Caco-2 (cell line): ENCODE data around the gene ARPC1B. TPM values are rescaled to one million over a fixed set of nuclear protein-coding genes. Genes with fewer than 3 reads are reported as not detected.

Experiments
- total RNA-seq: library from RNA; stranded (reverse); gene quantifications from 2 replicates; pipeline ENCODE4 v1.2.3, GENCODE V29; 2022

Gene ARPC1B
- total RNA-seq, 1 experiment from 2014 or later, result 128 TPM

Other genes with a start within 250 kb of the ARPC1B start
- gene SMURF1, start 230.6 kb upstream of the ARPC1B start, total RNA-seq, result 22.5 and 23.0 TPM in 2 replicates
- 0.27 and 0.53 TPM in 2 replicates for gene KPNA7, start 166.6 kb upstream of the ARPC1B start, total RNA-seq
- gene MYH16, start 101.9 kb upstream of the ARPC1B start, total RNA-seq, result not detected in 2 replicates
- 190 and 201 TPM in 2 replicates for gene ARPC1A, start 48.8 kb upstream of the ARPC1B start, total RNA-seq
- 180 and 191 TPM in 2 replicates for gene PDAP1, start 33.9 kb downstream of the ARPC1B start, total RNA-seq
- 199 and 220 TPM in 2 replicates for gene BUD31, start 34.2 kb downstream of the ARPC1B start, total RNA-seq
- 59.6 TPM in 2 replicates for gene PTCD1, start 64.1 kb downstream of the ARPC1B start, total RNA-seq
- 133 and 158 TPM in 2 replicates for gene CPSF4, start 64.2 kb downstream of the ARPC1B start, total RNA-seq
- 554 and 595 TPM in 2 replicates for gene ATP5MF, start 91.4 kb downstream of the ARPC1B start, total RNA-seq
- gene ZNF789, start 98.2 kb downstream of the ARPC1B start, total RNA-seq, result 30.1 and 32.3 TPM in 2 replicates
- gene ZNF394, start 125.6 kb downstream of the ARPC1B start, total RNA-seq, result 29.6 and 31.8 TPM in 2 replicates
- gene ZKSCAN5, start 129.9 kb downstream of the ARPC1B start, total RNA-seq, result 12.4 and 13.3 TPM in 2 replicates
- 5.2 TPM in 2 replicates for gene FAM200A, start 177.4 kb downstream of the ARPC1B start, total RNA-seq
- gene ZNF655, start 183.9 kb downstream of the ARPC1B start, total RNA-seq, result 21.1 and 21.2 TPM in 2 replicates
- gene TMEM225B, start 223.5 kb downstream of the ARPC1B start, total RNA-seq, result 0.27 TPM in 1 of 2 replicates, not detected in the other
- gene ZSCAN25, start 242.2 kb downstream of the ARPC1B start, total RNA-seq, result 21.2 and 22.3 TPM in 2 replicates